NK-92 (cell line): ENCODE measurements around the gene EIF2B1.

Experiments used
- DNase-seq: peaks from one replicate; lab custom pipeline; 2025; ENCODE audit not compliant: unreplicated experiment; lab: John Stamatoyannopoulos, UW

The EIF2B1 gene

GRCh38 chr12:123633379-123634141 is at the start of gene EIF2B1, which contains the start of gene GTF2H3:
Gene EIF2B1 (minus strand): TSS chr12:123633686. CDS start chr12:123633557, 129 bp downstream.
Gene GTF2H3 (plus strand): TSS chr12:123633829. CDS start chr12:123633860, 31 bp downstream.
- DNase-seq = peak; percentile 84

- no peak for DNase-seq
These were observed 48.1 kb upstream of the EIF2B1 start for GRCh38 chr12:123681605-123682004.

- DNase-seq = no peak
These were observed 45.5 kb upstream of the EIF2B1 start for GRCh38 chr12:123678981-123679380.

- no peak for DNase-seq
These were observed 43.3 kb upstream of the EIF2B1 start for GRCh38 chr12:123676616-123677320.

DNA sequence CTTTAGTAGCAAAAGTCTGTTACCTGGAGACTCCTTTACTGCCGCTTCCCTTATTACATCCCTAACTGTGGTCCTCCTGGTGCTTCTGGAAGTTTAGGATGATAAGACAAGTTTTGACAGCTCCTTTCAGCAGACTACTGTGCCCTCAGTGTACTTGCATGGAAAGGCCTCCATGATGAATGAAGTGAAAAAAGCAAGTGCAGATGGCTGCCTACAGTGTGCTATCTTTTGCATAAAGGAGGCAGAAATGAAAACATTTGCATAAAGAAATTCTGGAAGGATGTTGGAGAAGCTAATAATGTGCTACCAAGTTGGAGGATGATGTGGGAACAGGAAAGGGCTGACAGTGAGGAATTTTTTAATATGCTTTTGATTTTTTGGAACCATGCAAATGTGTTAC is 42.0 kb upstream of the EIF2B1 start:
- DNase-seq = no peak

- DNase-seq = no peak
These were observed 38.4 kb upstream of the EIF2B1 start for GRCh38 chr12:123671876-123672275.

- DNase-seq = peak; percentile 43
These were observed 37.6 kb upstream of the EIF2B1 start, which contains the start of gene TCTN2 for GRCh38 chr12:123670882-123671728. Gene TCTN2 (plus strand): TSS chr12:123671113. CDS start chr12:123671241, 128 bp downstream.

- no peak for DNase-seq
These were observed 34.3 kb upstream of the EIF2B1 start for GRCh38 chr12:123667771-123668170.

DNA sequence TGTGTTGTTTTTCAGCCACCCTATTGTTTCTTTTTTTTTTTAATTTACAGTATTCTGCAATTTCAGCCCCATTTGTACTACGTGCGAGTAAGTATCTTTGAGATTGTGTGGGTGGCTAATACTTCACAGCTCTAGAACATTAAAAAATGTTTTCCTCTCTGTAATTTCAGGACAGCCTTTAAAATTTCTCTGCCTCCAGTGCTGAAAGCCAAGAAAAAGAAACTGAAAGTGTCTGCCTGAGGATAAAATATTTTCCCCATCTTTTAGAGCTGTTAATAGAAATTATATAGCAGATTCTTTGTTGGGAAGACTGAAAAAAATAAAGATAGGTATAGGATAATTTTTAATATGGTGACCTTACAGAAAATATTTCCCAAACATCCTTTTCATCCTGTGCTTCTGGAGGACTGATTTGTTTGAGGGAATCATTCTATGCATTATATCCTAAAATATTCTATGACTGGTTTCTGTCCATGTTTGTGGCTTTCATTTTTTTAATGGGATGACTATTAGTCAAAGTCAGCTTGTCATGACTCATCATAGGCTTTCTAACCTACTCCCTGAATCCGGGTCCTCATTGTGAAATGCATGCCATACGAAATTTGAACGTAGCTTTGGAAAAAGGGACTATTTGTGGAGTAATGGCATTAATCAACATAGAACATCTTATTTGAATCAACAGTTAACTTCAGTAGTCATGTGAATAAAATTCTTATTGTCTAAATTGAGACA is 26.7 kb upstream of the EIF2B1 start:
- no peak for DNase-seq

DNA sequence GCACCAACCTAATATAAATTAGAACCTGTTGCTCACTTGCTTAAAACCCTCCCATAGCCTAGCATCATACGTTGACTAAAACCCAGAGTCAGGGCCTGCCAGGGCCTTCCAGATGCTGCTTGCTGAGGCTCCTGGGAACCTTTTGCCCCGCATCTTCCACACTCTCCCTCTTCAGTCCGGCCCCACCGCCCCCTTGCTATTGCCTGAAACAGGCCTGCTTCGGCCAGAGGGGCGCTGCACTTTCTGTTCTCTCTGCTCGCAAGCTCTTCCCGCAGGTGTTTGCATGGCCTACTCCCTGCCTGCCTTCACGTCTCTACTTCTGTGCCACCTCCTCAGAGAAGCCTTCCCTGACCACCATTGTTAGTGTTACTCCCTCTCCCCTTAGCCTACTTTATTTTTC is 23.7 kb upstream of the EIF2B1 start:
- no peak for DNase-seq

- no peak for DNase-seq
These were observed 22.9 kb upstream of the EIF2B1 start for GRCh38 chr12:123656392-123656791.

GRCh38 chr12:123655420-123655819 is 21.9 kb upstream of the EIF2B1 start:
- DNase-seq = no peak

DNA sequence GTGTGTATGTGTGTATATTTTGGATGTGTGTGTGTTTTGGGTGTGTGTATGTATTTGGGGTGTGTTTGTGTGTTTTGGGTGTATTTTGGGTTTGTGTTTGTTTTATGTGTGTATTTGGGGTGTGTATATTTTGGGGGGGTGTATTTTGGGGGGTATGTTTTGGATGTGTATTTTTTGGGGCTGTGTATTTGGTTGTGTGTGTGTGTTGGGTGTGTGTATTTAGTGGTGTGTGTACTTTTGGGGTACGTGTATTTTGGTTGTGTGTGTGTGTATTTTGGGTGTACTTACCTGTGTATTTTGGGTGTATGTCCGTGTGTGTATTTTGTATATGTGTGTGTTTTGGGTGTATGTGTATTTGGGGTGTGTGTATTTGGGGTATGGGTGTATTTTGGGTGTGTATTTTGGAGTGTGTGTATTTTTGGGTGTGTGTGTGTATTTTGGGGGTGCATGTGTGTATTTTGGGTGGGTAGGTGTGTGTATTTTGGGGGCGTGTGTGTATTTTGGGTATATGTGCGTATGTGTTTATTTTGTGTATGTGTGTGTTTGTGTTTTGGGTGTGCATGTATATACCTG is 20.7 kb upstream of the EIF2B1 start:
- no peak for DNase-seq

DNA sequence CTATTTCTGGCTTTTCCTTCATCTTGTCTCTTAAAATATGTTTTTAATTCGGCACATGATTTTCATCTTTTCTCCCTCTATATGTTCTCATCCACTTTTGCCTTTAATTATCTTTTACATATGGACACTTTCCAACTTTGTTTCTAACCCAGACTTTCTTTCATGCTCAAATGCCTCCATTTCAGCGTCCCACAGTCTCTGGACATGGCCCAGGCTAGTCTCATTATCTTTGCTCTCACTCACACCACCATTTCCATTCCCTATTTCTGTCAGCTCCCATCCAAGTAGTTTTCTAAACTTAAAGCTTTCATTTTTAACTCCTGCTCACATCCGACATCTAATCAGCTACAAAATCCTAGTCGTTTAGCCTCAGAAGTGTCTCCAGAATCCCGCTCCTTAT is 14.9 kb upstream of the EIF2B1 start:
- DNase-seq = no peak

- no peak for DNase-seq
These were observed 12.4 kb upstream of the EIF2B1 start for GRCh38 chr12:123645878-123646277.

DNA sequence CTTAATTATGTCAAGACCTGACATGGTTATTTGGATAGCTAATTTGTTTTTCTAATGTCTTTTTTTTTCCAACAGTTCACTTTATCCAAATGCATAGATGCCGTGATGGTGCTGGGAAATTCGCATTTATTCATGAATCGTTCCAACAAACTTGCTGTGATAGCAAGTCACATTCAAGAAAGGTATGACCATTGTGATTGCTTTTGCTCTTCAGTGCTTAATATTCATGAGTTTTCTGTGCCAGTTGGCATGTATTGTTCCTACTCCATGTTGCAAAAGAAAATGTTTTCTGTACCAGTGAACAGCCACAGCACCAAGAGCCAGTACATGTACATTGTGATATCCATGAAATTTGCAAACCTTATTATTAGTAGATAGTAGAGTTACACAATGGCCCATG is 11.9 kb upstream of the EIF2B1 start:
- no peak for DNase-seq

- no peak for DNase-seq
These were observed 10.4 kb upstream of the EIF2B1 start for GRCh38 chr12:123643911-123644310.

DNA sequence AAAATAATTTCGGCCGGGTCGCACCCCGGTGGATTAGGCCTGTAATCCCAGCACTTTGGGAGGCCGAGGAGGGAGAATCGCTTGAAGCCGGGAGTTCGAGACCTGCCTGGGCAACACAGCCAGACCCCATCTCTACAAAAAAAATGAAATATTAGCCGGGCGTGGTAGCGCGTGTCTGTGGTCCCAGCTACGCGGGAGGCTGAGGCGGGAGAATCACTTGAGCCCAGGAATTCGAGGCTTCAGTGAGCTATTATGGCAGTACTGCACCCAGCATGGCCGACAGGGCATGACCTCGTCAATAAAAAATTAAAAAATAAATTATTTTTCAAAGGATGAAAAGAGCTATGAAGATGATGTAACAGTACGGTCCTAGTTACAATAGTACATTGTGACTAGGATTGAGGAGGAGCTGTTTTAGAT is 666 bp upstream of the EIF2B1 start:
- no peak for DNase-seq

DNA sequence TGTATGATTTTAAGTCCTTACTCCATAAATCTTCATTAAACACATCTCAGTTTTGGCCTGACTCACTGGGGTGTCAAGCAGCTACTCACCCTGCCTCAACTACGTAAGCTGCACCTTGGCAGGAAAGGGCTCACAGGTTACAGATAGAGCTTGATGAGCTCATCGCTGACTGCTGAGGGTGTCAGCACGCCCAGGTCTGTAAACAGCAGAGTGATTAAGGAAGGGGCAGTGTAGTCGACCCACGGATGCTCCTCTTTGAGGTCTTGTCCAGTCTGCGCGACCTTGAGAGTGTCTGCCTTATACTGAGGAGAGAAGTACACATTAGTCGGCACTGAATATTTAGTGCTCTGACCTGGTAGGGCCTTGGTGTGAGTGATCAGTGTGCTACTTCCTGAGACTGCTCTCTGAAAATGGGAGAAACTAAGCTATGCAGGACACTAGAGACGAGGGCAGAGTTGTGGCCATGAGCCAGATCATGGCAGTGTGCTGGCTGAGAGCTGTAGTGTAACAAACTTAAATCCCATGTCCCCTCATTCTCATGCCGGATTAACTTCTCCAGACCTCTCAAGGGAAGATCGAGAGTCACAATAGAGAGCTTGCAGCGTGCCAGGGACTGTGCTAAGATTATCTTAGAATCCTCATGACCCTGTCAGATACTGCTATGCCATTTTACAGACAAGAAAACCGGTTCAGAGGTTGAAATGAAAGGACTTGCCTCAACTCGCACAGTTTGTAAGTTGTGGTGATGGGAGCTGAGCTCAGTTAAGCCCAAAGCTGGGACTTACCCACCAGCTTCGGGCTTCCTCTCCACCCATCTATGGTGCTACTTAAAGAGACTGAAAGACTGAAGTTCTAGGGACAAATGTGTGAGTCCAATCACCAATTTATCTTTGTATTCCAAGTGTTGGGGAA is 11.6 kb downstream of the EIF2B1 start:
- DNase-seq = no peak
